Heart left ventricle (tissue), 16 donors: Measurements from ENCODE around the gene VEGFA. TPM values are rescaled to one million over a fixed set of nuclear protein-coding genes. Genes with fewer than 3 reads are reported as not detected.

Experiments
- ATAC-seq, 4 donors: fragments of 200-7000 bp; cut with Tn5 transposase; one replicate each; pipeline ENCODE4 v1.9.1; 2020 to 2022; ENCODE audit warnings: moderate library complexity in 4 of 4, mild to moderate bottlenecking in 3 of 4, moderate number of reproducible peaks in 1 of 4
- DNase-seq, 5 donors: peaks; one replicate each; pipeline ENCODE4 v3.0.0-alpha.2; 2020
- H3K27ac ChIP-seq, 12 donors: fragments of 200-600 bp; sonication (generic) in 4 of 12; one replicate each; pipeline versions ENCODE4 v1.5.0 to v1.8.0; 2016 to 2022; ENCODE audit warnings: mild to moderate bottlenecking in 2 of 12
- H3K27me3 ChIP-seq, 9 donors: fragments of 200-600 bp; sonication (generic) in 2 of 9; one replicate each; pipeline versions ENCODE4 v1.5.1 to v1.8.0; 2016 to 2022; ENCODE audit warnings: mild to moderate bottlenecking in 3 of 9
- H3K36me3 ChIP-seq, 9 donors: fragments of 200-600 bp; sonication (generic) in 2 of 9; one replicate each; pipeline versions ENCODE4 v1.5.0 to v1.8.0; 2018 to 2022; ENCODE audit warnings: mild to moderate bottlenecking in 2 of 9
- H3K4me1 ChIP-seq, 12 donors: fragments of 200-600 bp; sonication (generic) in 4 of 12; one replicate each; pipeline versions ENCODE4 v1.5.0 to v1.8.0; 2016 to 2022; ENCODE audit warnings: mild to moderate bottlenecking in 3 of 12
- H3K4me3 ChIP-seq, 12 donors: fragments of 200-600 bp; sonication (generic) in 4 of 12; one replicate each; pipeline versions ENCODE4 v1.5.0 to v1.8.0; 2017 to 2022; ENCODE audit warnings: mild to moderate bottlenecking in 9 of 12, moderate library complexity in 4 of 12
- H3K9me3 ChIP-seq, 12 donors: fragments of 200-600 bp; sonication (generic) in 4 of 12; one replicate each; pipeline versions ENCODE4 v1.5.0 to v1.8.0; 2016 to 2022; ENCODE audit warnings: mild to moderate bottlenecking in 1 of 12
- CTCF ChIP-seq, 12 donors: fragments of 200-600 bp; sonication (generic) in 4 of 12; IDR thresholded peaks; one replicate each; pipeline versions ENCODE4 v1.5.0 to v1.8.0; 2018 to 2022; ENCODE audit warnings: antibody characterized with exemption in 12 of 12, mild to moderate bottlenecking in 5 of 12
- POLR2A ChIP-seq, 2 donors: fragments of 450-650 bp; IDR thresholded peaks; one replicate each; pipeline ENCODE4 v1.6.1; 2017; ENCODE audit warnings: antibody characterized with exemption in 2 of 2, mild to moderate bottlenecking in 2 of 2, moderate library complexity in 2 of 2
- WGBS, 4 donors: extraction: QIAGEN DNeasy Blood & Tissue Kit in 2 of 4; methylation state at CpG; one replicate each; pipeline versions ENCODE4 v1.1.5 to v1.1.7; 2013 to 2018; 5-methylcytosine and 5-hydroxymethylcytosine counted together
- intact Hi-C, 10 donors: fragments of 100-400 bp; cut with DNase I; formaldehyde crosslinking; loops; one replicate each; pipeline versions ENCODE4 v1.11.1 to v1.14.2; 2022
- polyA plus RNA-seq, 2 donors: library from polyadenylated mRNA; stranded (reverse); fragments of 200-250 nt; gene quantifications; one replicate each; pipeline ENCODE4 v1.2.3, GENCODE V29; 2013
- total RNA-seq, 9 donors: library from RNA; depleted of rRNA in 2 of 9; stranded (reverse); fragments of >200 nt in 2 of 9; fragmentation: NEBNext Ultra II Directional in 3 of 9; extraction: Animal tissue kit (Norgen Biotek cat#: 25700) in 3 of 9; gene quantifications; one replicate each; pipeline versions ENCODE4 v1.1.0 to v1.2.4, GENCODE V29; 2016 to 2023
- donor health status: ischemic (EF 13 %, LVEDD 7.1; RV severe dilation, severe dysfunction).
- donor health status: healthy with polysubstance abuse.
- donor health status: DM: no; HTN: yes; CAD: no.
- donor health status: DM: no; HTN: no; CAD: no.
- donor health status: ischemic (EF 25% LVEDD 6.9; RV normal size, moderate dysfunction).
- donor health status: ischemic (EF 25% LVEDD 5.7; RV mildly dilated, moderate dysfunction).
- donor health status: healthy.
- donor health status: DM: yes; HTN: yes; CAD: no.
- donor health status: ischemic (EF 35%, LVEDD 5.7; RV mildly dilated, moderate dysfunction).
- donor health status: nonischemic (EF 11% LVEDD 7.7; RV severe dilation, severe dysfunction).
- donor health status: DM: yes; HTN: yes; CAD: no.
- donor health status: PGD.
- donor health status: ischemic (EF 29% LVEDD 5.4; RV normal size, mild dysfunction).
- donor health status: nonischemic (EF 23%, LVEDD 6.1; RV moderate dilation, normal function).

VEGFA gene
- total and polyA plus RNA-seq, 11 donors: 83.0 to 254 (median 171) TPM

- no peaks in the 10 kb centered on the region for H3K27me3 ChIP-seq
- ATAC-seq: no peak
- H3K9me3 ChIP-seq: no peaks in the 10 kb centered on the region
- no peak overlapping the region for H3K4me3 ChIP-seq
- peaks cover 8 to 100% (median 98%) of the 10 kb centered on the region in 9 donors for H3K36me3 ChIP-seq
- no peak for TF ChIP-seq POLR2A (IDR thresholded peaks at IDR 0.05)
- TF ChIP-seq CTCF (IDR thresholded peaks at IDR 0.05): no peak
- DNase-seq: no peak
- peak overlapping the region in 2 of 12 donors; percentile 38 to 94 for H3K27ac ChIP-seq
- intact Hi-C loops: no loop called here
- peaks cover 0 to 87% (median 28%) of the 10 kb centered on the region in 12 donors for H3K4me1 ChIP-seq
- WGBS, 4 donors: 74 to 85% (median 83%) methylated on average over 21 to 24 of the region's 24 CpGs
Measured at GRCh38 chr6:43780941-43781928, 11.2 kb downstream of the VEGFA start.

GRCh38 chr6:43781941-43782704, 12.1 kb downstream of the VEGFA start:
- no peak for TF ChIP-seq POLR2A (IDR thresholded peaks at IDR 0.05)
- no peak for TF ChIP-seq CTCF (IDR thresholded peaks at IDR 0.05)
- intact Hi-C loops: no loop called here
- no peaks in the 10 kb centered on the region for H3K27me3 ChIP-seq
- H3K36me3 ChIP-seq: peaks cover 8 to 99% (median 93%) of the 10 kb centered on the region in 9 donors
- H3K27ac ChIP-seq: peak overlapping the region in 2 of 12 donors; percentile 40 to 94
- ATAC-seq (no peak), DNase-seq (no peak)
- H3K9me3 ChIP-seq: no peaks in the 10 kb centered on the region
- H3K4me1 ChIP-seq: peaks cover 0 to 78% (median 23%) of the 10 kb centered on the region in 12 donors
- no peak overlapping the region for H3K4me3 ChIP-seq
- 70 to 89% (median 79%) methylated on average over 20 of the region's 20 CpGs for WGBS, 4 donors

GRCh38 chr6:43782764-43783513, 12.9 kb downstream of the VEGFA start:
- Histone ChIP-seq H3K9me3 (no peaks in the 10 kb centered on the region), H3K36me3 (peaks cover 8 to 91% (median 85%) of the 10 kb centered on the region in 9 donors), H3K27ac (peak overlapping the region in 3 of 12 donors; percentile 13 to 94 (median 40)), H3K4me3 (no peak overlapping the region), H3K27me3 (no peaks in the 10 kb centered on the region), H3K4me1 (peaks cover 0 to 70% (median 20%) of the 10 kb centered on the region in 12 donors)
- intact Hi-C loops: no loop called here
- DNase-seq: peak in 1 of 5 donors; percentile 18
- TF ChIP-seq POLR2A (IDR thresholded peaks at IDR 0.05) (no peak), CTCF (IDR thresholded peaks at IDR 0.05) (no peak)
- ATAC-seq: no peak
- whole genome bisulfite sequencing, 4 donors: 81 to 86% (median 83%) methylated on average over 11 of the region's 11 CpGs
